Endothelial cell of umbilical vein (primary cell): ENCODE data around the gene SLC44A1. TPM values are rescaled to one million over a fixed set of nuclear protein-coding genes. Genes with fewer than 3 reads are reported as not detected.

Experiments
- BruUV-seq: library from RNA; stranded (reverse); fragments of 400-500 nt; replicated peaks from 2 replicates; lab custom pipeline; 2021; lab: Mats Ljungman, UMichigan
- CTCF ChIA-PET: fragments of 300-600, 350-600 bp; sonication (Branson Sonifier 250); formaldehyde crosslinking; loops from one replicate; lab custom pipeline; 2021; ENCODE audit warnings: antibody characterized with exemption, inconsistent platforms; lab: Charles Lee
- POLR2A ChIA-PET: fragments of 300-600, 350-600 bp; sonication (Branson Sonifier 250); formaldehyde crosslinking; loops from one replicate; lab custom pipeline; 2021; ENCODE audit warnings: antibody characterized with exemption, inconsistent platforms; lab: Charles Lee
- DNase-seq: peaks from one replicate; pipeline ENCODE4 v3.0.0-alpha.2; 2011; ENCODE audit warnings: low read depth, low spot score
- FAIRE-seq: peaks from 2 replicates; lab custom pipeline; 2011; peaks lifted over from hg19 to GRCh38; lab: Jason Lieb, UNC
- H2AFZ ChIP-seq: 2 replicates; pipeline ENCODE4 v1.6.0; 2012; ENCODE audit warnings: low read depth, low read length, control low read depth, inconsistent platforms
- H3K27ac ChIP-seq: 2 replicates; pipeline ENCODE4 v1.5.1; 2011; ENCODE audit warnings: low read depth, mild to moderate bottlenecking, control low read depth, low read length, moderate library complexity; ENCODE audit not compliant: insufficient read depth
- H3K27me3 ChIP-seq, 2 experiments: 2 replicates each; pipeline versions ENCODE4 v1.6.0 to v1.6.1; 2011; ENCODE audit warnings: low read length in 2 of 2, mixed read lengths in 1 of 2; ENCODE audit not compliant: control insufficient read depth in 2 of 2, insufficient read depth in 2 of 2
- H3K36me3 ChIP-seq, 2 experiments: 2 replicates in 1 of 2; 3 replicates in 1 of 2; pipeline ENCODE4 v1.5.1; 2011; ENCODE audit warnings: low read length in 2 of 2, mild to moderate bottlenecking in 1 of 2, moderate library complexity in 1 of 2; ENCODE audit not compliant: control insufficient read depth in 2 of 2, insufficient read depth in 2 of 2; ENCODE audit errors: extremely low read depth in 1 of 2
- H3K4me1 ChIP-seq: 3 replicates; pipeline ENCODE4 v1.5.1; 2011; ENCODE audit warnings: mild to moderate bottlenecking, low read length; ENCODE audit not compliant: control insufficient read depth, insufficient read depth; ENCODE audit errors: extremely low read depth
- H3K4me2 ChIP-seq: 2 replicates; pipeline ENCODE4 v1.6.1; 2011; ENCODE audit warnings: low read length, control low read depth, mixed read lengths; ENCODE audit not compliant: insufficient read depth
- H3K4me3 ChIP-seq, 3 experiments: fragments of 200-600 bp in 1 of 3; sonication (generic), shearing (Covaris generic) in 1 of 3; replicated peaks in 1 of 3; 2 replicates each; pipeline ENCODE4 v1.5.1; 2011 to 2016; ENCODE audit warnings: control low read depth in 3 of 3, low read length in 3 of 3, mild to moderate bottlenecking in 2 of 3, inconsistent platforms in 1 of 3, low read depth in 1 of 3, moderate library complexity in 1 of 3; ENCODE audit not compliant: insufficient read depth in 1 of 3
- H3K79me2 ChIP-seq: 2 replicates; pipeline ENCODE4 v1.6.0; 2012; ENCODE audit warnings: low read length, inconsistent platforms; ENCODE audit not compliant: control insufficient read depth, insufficient read depth
- H3K9ac ChIP-seq: replicated peaks from 2 replicates; pipeline ENCODE3; 2011; ENCODE audit warnings: low read length, control low read depth; ENCODE audit not compliant: insufficient read depth; ENCODE audit errors: extremely low read depth
- H3K9me1 ChIP-seq: replicated peaks from 3 replicates; pipeline ENCODE4 v1.6.0; 2011; ENCODE audit warnings: mild to moderate bottlenecking, low read length; ENCODE audit not compliant: control insufficient read depth, insufficient read depth; ENCODE audit errors: extremely low read depth
- H3K9me3 ChIP-seq: replicated peaks from 2 replicates; pipeline ENCODE4 v1.5.1; 2012; ENCODE audit warnings: low read length, inconsistent platforms; ENCODE audit not compliant: control insufficient read depth, insufficient read depth
- H4K20me1 ChIP-seq: replicated peaks from 2 replicates; pipeline ENCODE3; 2011; ENCODE audit warnings: mild to moderate bottlenecking, low read length; ENCODE audit not compliant: control insufficient read depth, insufficient read depth; ENCODE audit errors: extremely low read depth
- CTCF ChIP-seq, 2 donors: IDR thresholded peaks; 1 replicate in 1 of 2; 2 replicates in 1 of 2; pipeline ENCODE4 v1.5.1; 2011; ENCODE audit warnings: low read length in 2 of 2, mild to moderate bottlenecking in 2 of 2, moderate library complexity in 2 of 2, control low read depth in 1 of 2, inconsistent platforms in 1 of 2, low read depth in 1 of 2; ENCODE audit not compliant: insufficient read depth in 1 of 2; ENCODE audit errors: extremely low read depth in 1 of 2
- EZH2 ChIP-seq: IDR thresholded peaks from 2 replicates; pipeline ENCODE4 v1.6.1; 2012; ENCODE audit warnings: borderline replicate concordance, low read depth, mild to moderate bottlenecking, moderate library complexity, low read length, inconsistent platforms; ENCODE audit not compliant: severe bottlenecking
- FOS ChIP-seq: IDR thresholded peaks from 2 replicates; pipeline ENCODE4 v1.6.1; 2011; ENCODE audit warnings: mild to moderate bottlenecking, low read length, moderate library complexity, borderline replicate concordance; ENCODE audit not compliant: insufficient read depth
- GATA2 ChIP-seq: IDR thresholded peaks from 2 replicates; pipeline ENCODE4 v1.7.0; 2011; ENCODE audit warnings: low read depth, mild to moderate bottlenecking, moderate library complexity, mixed read lengths, low read length; ENCODE audit not compliant: insufficient read length, insufficient read depth
- JUN ChIP-seq: IDR thresholded peaks from 2 replicates; pipeline ENCODE4 v1.6.1; 2011; ENCODE audit warnings: borderline replicate concordance, low read depth; ENCODE audit not compliant: insufficient read length, insufficient read depth
- MAX ChIP-seq: IDR thresholded peaks from 2 replicates; pipeline ENCODE4 v1.6.1; 2011; ENCODE audit not compliant: insufficient read depth, insufficient read length
- MYC ChIP-seq: IDR thresholded peaks from one replicate; pipeline ENCODE4 v1.6.1; 2011; ENCODE audit warnings: mild to moderate bottlenecking, low read depth, low read length
- POLR2A ChIP-seq: IDR thresholded peaks from 2 replicates; pipeline ENCODE4 v1.6.1; 2012; ENCODE audit warnings: low read depth, mild to moderate bottlenecking, control low read depth, low read length
- POLR2AphosphoS5 ChIP-seq: IDR thresholded peaks from 2 replicates; pipeline ENCODE4 v1.6.1; 2012; ENCODE audit warnings: low read depth, mild to moderate bottlenecking, control low read depth, low read length, moderate library complexity; ENCODE audit not compliant: insufficient read depth
- dilution Hi-C: fragments of 300-500 bp; cut with MboI; formaldehyde crosslinking; loops from one replicate; pipeline ENCODE4 v1.15.0; 2019; ENCODE audit warnings: low sequenced_read_pairs; ENCODE audit not compliant: extremely low pct_ligation_motif_present
- intact Hi-C: fragments of 100-400 bp; cut with micrococcal nuclease; formaldehyde crosslinking; loops from one replicate; pipeline ENCODE4 v1.10.0; 2022
- polyA plus RNA-seq, 4 experiments: library from polyadenylated mRNA; depleted of rRNA in 3 of 4; stranded (reverse) in 3 of 4; unstranded in 1 of 4; fragments of >200 nt; gene quantifications; 2 replicates each; pipeline versions ENCODE4 v1.2.1 to v1.2.3, GENCODE V29; 2011 to 2012; ENCODE audit warnings: missing spikeins in 1 of 4
- total RNA-seq: library from RNA; stranded (reverse); gene quantifications from 2 replicates; pipeline ENCODE4 v1.2.3, GENCODE V29; 2021

SLC44A1 gene
- total and polyA plus RNA-seq, 2 donors (not counting 3 experiments of a cell fraction or from before 2014, with no cell fraction given), result 16.1 to 37.7 TPM

- Histone ChIP-seq H3K27ac (no peak overlapping the region), H3K9me1 (no peaks in the 10 kb centered on the region), H3K36me3 (no peaks in the 10 kb centered on the region), H3K9me3 (no peaks in the 10 kb centered on the region), H3K4me1 (no peaks in the 10 kb centered on the region), H3K79me2 (no peaks in the 10 kb centered on the region), H3K9ac (no peak overlapping the region), H3K27me3 (no peaks in the 10 kb centered on the region), H4K20me1 (no peaks in the 10 kb centered on the region), H2AFZ (no peak overlapping the region), H3K4me2 (no peak overlapping the region), H3K4me3 (no peak overlapping the region)
- CTCF ChIA-PET, result no interaction called here
- DNase-seq, result no peak
- no peak for FAIRE-seq
- intact Hi-C loops, result no loop called here
- TF ChIP-seq EZH2 (no peak), JUN (no peak), MYC (no peak), POLR2A (no peak), POLR2AphosphoS5 (no peak), CTCF (IDR thresholded peaks at IDR 0.05; ENCODE audit: extremely low read depth in 1 of 2, insufficient read depth in 1 of 2, low read depth in 1 of 2, low read length in 2 of 2) (no peak), FOS (no peak)
- dilution Hi-C loops, result no loop called here
- no TSS peak for BruUV-seq
- POLR2A ChIA-PET, result no interaction called here
Measured at GRCh38 chr9:105344283-105344682, 99.8 kb downstream of the SLC44A1 start.

- Histone ChIP-seq H3K27me3 (no peaks in the 10 kb centered on the region), H3K9me1 (no peaks in the 10 kb centered on the region), H3K4me3 (no peak overlapping the region), H4K20me1 (no peaks in the 10 kb centered on the region), H3K4me1 (no peaks in the 10 kb centered on the region), H3K9ac (no peak overlapping the region), H3K9me3 (no peaks in the 10 kb centered on the region), H2AFZ (no peak overlapping the region), H3K79me2 (no peaks in the 10 kb centered on the region), H3K36me3 (no peaks in the 10 kb centered on the region), H3K4me2 (no peak overlapping the region), H3K27ac (no peak overlapping the region)
- no peak for FAIRE-seq
- BruUV-seq, result no TSS peak
- no peak for DNase-seq
- ChIA-PET CTCF (interaction anchor here (1.2 to 1.5 kb wide), 2 partner anchors 12 to 29 kb away, joined by 3 to 4 read pairs; no protein-coding TSS in a partner anchor), POLR2A (no interaction called here)
- TF ChIP-seq MAX (no peak), FOS (no peak), EZH2 (no peak), JUN (no peak), POLR2AphosphoS5 (no peak), GATA2 (no peak), POLR2A (no peak), MYC (no peak), CTCF (IDR thresholded peaks at IDR 0.05; ENCODE audit: extremely low read depth in 1 of 2, insufficient read depth in 1 of 2, low read depth in 1 of 2, low read length in 2 of 2) (no peak)
- intact Hi-C loops, result no loop called here
- dilution Hi-C loops, result no loop called here
Measured at GRCh38 chr9:105345626-105346025, 101.2 kb downstream of the SLC44A1 start.
